ENCODE measurements around the gene PDE4C.

DNA sequence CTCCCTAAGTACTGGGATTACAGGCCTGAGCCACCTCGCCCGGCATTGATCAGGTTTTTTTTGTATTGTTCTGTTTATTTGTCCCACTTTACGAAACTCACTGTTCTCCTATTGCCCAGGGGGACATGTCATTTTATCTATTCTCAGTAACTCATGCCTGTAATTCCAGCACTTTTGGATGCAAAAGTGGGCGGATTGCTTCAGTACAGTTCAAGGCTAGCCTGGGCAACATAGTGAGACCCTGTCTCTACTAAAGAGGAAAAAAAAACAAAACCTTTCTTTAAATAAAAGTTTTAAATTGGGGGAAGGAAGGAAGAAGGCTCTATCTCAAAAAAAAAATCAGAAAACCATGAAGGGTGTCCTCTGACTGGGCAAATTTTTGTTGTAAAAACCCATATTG, 36.0 kb downstream of the PDE4C start:
- TF ChIP-seq, protein P1, sequence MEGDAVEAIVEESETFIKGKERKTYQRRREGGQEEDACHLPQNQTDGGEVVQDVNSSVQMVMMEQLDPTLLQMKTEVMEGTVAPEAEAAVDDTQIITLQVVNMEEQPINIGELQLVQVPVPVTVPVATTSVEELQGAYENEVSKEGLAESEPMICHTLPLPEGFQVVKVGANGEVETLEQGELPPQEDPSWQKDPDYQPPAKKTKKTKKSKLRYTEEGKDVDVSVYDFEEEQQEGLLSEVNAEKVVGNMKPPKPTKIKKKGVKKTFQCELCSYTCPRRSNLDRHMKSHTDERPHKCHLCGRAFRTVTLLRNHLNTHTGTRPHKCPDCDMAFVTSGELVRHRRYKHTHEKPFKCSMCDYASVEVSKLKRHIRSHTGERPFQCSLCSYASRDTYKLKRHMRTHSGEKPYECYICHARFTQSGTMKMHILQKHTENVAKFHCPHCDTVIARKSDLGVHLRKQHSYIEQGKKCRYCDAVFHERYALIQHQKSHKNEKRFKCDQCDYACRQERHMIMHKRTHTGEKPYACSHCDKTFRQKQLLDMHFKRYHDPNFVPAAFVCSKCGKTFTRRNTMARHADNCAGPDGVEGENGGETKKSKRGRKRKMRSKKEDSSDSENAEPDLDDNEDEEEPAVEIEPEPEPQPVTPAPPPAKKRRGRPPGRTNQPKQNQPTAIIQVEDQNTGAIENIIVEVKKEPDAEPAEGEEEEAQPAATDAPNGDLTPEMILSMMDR (IDR thresholded peaks at IDR 0.05), result no peak
- no peak for TF ChIP-seq POLR2A (IDR thresholded peaks at IDR 0.05)

Data from lower leg skin (tissue), 3 donors.